ENCODE data around the gene PMVK. TPM values are rescaled to one million over a fixed set of nuclear protein-coding genes. Genes with fewer than 3 reads are reported as not detected.

PMVK gene
- total RNA-seq, 1 experiment from 2014 or later: 24.0 TPM

GRCh38 chr1:154936555-154937084, at the start of gene PMVK (continued):
- TF ChIP-seq, protein P1, sequence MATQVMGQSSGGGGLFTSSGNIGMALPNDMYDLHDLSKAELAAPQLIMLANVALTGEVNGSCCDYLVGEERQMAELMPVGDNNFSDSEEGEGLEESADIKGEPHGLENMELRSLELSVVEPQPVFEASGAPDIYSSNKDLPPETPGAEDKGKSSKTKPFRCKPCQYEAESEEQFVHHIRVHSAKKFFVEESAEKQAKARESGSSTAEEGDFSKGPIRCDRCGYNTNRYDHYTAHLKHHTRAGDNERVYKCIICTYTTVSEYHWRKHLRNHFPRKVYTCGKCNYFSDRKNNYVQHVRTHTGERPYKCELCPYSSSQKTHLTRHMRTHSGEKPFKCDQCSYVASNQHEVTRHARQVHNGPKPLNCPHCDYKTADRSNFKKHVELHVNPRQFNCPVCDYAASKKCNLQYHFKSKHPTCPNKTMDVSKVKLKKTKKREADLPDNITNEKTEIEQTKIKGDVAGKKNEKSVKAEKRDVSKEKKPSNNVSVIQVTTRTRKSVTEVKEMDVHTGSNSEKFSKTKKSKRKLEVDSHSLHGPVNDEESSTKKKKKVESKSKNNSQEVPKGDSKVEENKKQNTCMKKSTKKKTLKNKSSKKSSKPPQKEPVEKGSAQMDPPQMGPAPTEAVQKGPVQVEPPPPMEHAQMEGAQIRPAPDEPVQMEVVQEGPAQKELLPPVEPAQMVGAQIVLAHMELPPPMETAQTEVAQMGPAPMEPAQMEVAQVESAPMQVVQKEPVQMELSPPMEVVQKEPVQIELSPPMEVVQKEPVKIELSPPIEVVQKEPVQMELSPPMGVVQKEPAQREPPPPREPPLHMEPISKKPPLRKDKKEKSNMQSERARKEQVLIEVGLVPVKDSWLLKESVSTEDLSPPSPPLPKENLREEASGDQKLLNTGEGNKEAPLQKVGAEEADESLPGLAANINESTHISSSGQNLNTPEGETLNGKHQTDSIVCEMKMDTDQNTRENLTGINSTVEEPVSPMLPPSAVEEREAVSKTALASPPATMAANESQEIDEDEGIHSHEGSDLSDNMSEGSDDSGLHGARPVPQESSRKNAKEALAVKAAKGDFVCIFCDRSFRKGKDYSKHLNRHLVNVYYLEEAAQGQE (IDR thresholded peaks at IDR 0.05; ENCODE audit: low read depth): no peak
- no peak for TF ChIP-seq CBX3 (IDR thresholded peaks at IDR 0.05; ENCODE audit: low read depth)

DNA sequence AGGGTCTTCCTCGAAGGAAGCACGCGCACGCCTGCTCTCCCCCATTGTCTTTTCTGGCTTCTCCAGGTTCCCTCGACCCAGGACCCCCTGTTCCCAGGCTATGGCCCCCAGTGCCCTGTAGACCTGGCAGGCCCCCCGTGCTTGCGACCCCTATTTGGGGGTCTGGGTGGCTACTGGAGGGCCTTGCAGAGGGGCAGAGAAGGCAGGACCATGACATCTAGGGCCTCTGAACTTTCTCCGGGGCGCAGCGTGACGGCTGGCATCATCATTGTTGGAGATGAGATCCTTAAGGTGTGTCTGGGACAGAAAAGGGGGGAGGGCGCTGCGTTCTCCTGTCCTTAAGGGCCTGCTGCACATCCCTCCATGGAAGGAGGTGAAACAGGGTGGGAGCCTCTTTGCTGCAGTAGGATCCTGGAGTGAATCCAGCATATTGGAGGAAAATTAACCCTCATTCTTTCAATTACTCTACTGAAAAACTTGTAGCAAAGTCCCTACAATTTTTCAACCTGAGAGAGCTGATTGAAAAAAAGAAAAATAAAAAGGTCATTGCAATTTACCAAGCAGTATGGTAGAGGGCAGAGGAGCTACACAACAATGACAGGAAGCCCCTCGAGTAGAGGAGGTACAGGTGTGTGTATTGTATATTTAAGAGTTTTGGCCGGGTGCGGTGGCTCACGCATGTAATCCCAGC, 47.4 kb upstream of the PMVK start:
- no peak for TF ChIP-seq EZH2 (IDR thresholded peaks at IDR 0.05)
- TF ChIP-seq EGR1 (IDR thresholded peaks at IDR 0.05; ENCODE audit: low read depth): no peak
- TF ChIP-seq CEBPB (IDR thresholded peaks at IDR 0.05; ENCODE audit: low read depth): no peak
- peaks cover 19 to 28% of the 10 kb centered on the region in 2 experiments; a peak in 3 of 4 replicates for H3K36me3 ChIP-seq (ENCODE audit: control insufficient read depth in 1 of 2, insufficient read depth in 2 of 2, low read length in 2 of 2)
- peak overlapping the region; percentile 84 to 92 for H3K4me3 ChIP-seq (replicated peaks in 1 of 2; ENCODE audit: low read depth in 1 of 2, low read length in 2 of 2)
- H3K9me2 ChIP-seq (ENCODE audit: insufficient read depth): no peaks in the 10 kb centered on the region
- RAD21 ChIA-PET (ENCODE audit: low non-redundant PET in 1 of 2, low total read pairs in 2 of 2, uncharacterized antibody in 2 of 2, unreplicated experiment in 2 of 2): interaction anchor here in 1 of 2 experiments (1.1 kb wide), 1 partner anchor 10 kb away, joined by 3 read pairs; no protein-coding TSS in a partner anchor
- POLR2A ChIA-PET: interaction anchor here (0.6 to 3.7 kb wide), 7 partner anchors 9 to 55 kb away, joined by 3 to 46 read pairs (median 4); partner anchors contain the start of genes LENEP, PMVK and SHC1
- H3K4me1 ChIP-seq (ENCODE audit: control insufficient read depth in 1 of 2, insufficient read depth in 2 of 2, low read length in 2 of 2): peaks cover 10 to 26% of the 10 kb centered on the region in 2 experiments; a peak in 3 of 4 replicates
- H3K9me3 ChIP-seq (ENCODE audit: control insufficient read depth in 1 of 2, insufficient read depth in 1 of 2, low read depth in 1 of 2, low read length in 2 of 2): no peaks in the 10 kb centered on the region
- no TSS peak for BruUV-seq (replicated peaks)
- peak overlapping the region; percentile 93 for H3K4me2 ChIP-seq (ENCODE audit: low read length)
- H4K20me1 ChIP-seq (ENCODE audit: insufficient read depth): no peaks in the 10 kb centered on the region
- DNase-seq (ENCODE audit: low read depth, low spot score) (no peak), ATAC-seq (no peak)
- peak overlapping the region; percentile 90 for H3K9ac ChIP-seq (ENCODE audit: low read length)
- H2AFZ ChIP-seq (ENCODE audit: low read depth, low read length, poor library complexity, severe bottlenecking): no peak overlapping the region
- peak overlapping the region; percentile 68 for H3K27ac ChIP-seq (ENCODE audit: low read depth, low read length)
- H3K27me3 ChIP-seq (ENCODE audit: insufficient read depth, low read length): no peaks in the 10 kb centered on the region
- CTCF ChIA-PET: interaction anchor here (1.3 to 3.2 kb wide), 5 partner anchors 10 to 210 kb away, joined by 3 to 25 read pairs (median 4); partner anchors contain the start of gene CKS1B
- peaks cover 77% of the 10 kb centered on the region for H3K79me2 ChIP-seq (ENCODE audit: insufficient read depth, low read length)
- intact Hi-C loops (cut with micrococcal nuclease): no loop called here

All from HCT116 (cell line).